Measurements from ENCODE around the gene LDLRAD4. TPM values are rescaled to one million over a fixed set of nuclear protein-coding genes. Genes with fewer than 3 reads are reported as not detected.

Gene LDLRAD4
- total RNA-seq, 4 donors from 2014 or later, result 14.0 to 36.9 (median 29.3) TPM

DNA sequence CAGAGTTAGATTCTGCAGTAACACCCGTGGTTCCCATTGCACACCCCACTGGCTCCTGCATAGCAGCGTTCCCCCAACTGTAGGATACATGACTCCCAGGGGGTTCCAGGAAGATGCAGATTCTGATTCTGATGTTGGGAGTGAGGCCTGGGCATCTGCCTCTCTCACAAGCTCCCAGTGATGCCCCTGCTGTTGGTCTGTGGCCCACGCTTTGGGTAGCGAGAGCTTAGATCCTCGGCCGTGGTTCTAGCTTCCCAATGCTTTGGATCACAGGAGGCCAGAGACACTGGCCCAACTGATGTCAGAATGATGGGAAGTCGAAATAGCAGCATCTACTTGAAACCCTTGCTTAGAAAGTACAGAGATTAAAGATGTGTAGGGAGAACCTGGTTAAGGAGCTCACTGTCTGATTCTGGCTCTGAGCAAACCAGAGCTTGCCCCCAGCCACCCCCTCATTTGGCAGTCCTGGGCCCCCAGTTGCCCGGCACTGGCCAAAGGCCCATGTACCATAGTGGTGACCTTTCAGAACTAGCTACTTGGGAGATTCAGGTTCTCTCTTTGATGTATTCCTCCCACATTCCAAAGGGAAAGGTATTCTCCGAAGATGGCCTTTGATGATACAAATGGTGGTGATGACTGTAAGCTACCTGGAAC is 310.3 kb downstream of the LDLRAD4 start:
- Histone ChIP-seq H3K27me3 (no peaks in the 10 kb centered on the region), H3K36me3 (no peaks in the 10 kb centered on the region), H3K9me3 (no peaks in the 10 kb centered on the region), H3K4me3 (no peak overlapping the region), H3K4me1 (peaks cover 0 to 5% (median 2%) of the 10 kb centered on the region in 4 donors), H3K27ac (no peak overlapping the region)
- TF ChIP-seq POLR2A (IDR thresholded peaks at IDR 0.05), result no peak
- TF ChIP-seq, protein P1, sequence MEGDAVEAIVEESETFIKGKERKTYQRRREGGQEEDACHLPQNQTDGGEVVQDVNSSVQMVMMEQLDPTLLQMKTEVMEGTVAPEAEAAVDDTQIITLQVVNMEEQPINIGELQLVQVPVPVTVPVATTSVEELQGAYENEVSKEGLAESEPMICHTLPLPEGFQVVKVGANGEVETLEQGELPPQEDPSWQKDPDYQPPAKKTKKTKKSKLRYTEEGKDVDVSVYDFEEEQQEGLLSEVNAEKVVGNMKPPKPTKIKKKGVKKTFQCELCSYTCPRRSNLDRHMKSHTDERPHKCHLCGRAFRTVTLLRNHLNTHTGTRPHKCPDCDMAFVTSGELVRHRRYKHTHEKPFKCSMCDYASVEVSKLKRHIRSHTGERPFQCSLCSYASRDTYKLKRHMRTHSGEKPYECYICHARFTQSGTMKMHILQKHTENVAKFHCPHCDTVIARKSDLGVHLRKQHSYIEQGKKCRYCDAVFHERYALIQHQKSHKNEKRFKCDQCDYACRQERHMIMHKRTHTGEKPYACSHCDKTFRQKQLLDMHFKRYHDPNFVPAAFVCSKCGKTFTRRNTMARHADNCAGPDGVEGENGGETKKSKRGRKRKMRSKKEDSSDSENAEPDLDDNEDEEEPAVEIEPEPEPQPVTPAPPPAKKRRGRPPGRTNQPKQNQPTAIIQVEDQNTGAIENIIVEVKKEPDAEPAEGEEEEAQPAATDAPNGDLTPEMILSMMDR (IDR thresholded peaks at IDR 0.05), result no peak
- no peak for TF ChIP-seq EP300 (IDR thresholded peaks at IDR 0.05)
- DNase-seq (ENCODE audit: low spot score in 2 of 2), result no peak
- WGBS, 2 donors, result 94 to 95% methylated on average over 9 of the region's 9 CpGs

DNA sequence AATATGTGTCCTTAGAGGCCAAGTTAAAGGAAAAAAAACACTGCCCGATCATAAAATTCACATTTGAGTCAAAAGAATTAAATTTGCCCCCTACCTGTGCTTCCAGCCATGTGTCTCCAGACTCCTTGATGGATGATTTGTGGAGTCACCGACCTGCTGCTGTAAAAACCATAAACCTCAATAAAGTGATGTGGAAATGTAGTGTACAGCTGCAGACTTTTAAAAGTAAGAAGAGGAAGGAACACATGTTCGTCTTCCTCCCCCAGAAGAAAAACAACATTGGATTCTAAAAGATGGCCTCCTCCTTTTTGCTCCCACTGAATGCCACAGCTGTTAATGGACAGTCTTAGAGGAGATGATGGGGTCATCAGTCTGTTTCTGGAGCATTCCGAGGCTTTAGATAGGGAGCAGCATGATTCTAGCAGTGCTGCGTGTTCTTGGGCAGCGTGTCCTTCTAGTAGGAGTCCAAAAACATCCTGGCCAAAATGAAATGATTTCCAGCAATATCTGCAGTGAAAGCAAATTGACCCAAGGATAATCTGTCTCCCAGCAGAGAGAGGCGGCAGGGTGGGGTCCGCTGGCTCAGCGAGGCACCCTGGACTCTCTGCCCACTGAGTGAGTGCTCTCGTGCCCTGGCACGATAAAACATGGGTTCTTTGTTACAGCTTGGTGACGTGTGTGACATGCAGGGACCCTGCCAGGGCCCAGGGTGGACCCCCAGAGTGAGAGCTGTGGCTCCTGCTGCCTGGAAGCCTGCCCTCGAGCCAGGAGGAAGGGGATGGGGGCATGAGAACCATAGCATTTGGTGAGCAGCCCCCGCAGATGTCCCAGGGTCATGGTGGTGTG is 311.7 kb downstream of the LDLRAD4 start:
- no peak for DNase-seq (ENCODE audit: low spot score in 2 of 2)
- Histone ChIP-seq H3K36me3 (no peaks in the 10 kb centered on the region), H3K4me3 (no peak overlapping the region), H3K27ac (peak overlapping the region in 3 of 4 donors; percentile 8 to 61 (median 50)), H3K4me1 (peaks cover 0 to 5% (median 2%) of the 10 kb centered on the region in 4 donors), H3K27me3 (no peaks in the 10 kb centered on the region), H3K9me3 (no peaks in the 10 kb centered on the region)
- TF ChIP-seq EP300 (IDR thresholded peaks at IDR 0.05), result no peak
- 67 to 75% methylated on average over 11 to 14 of the region's 14 CpGs for WGBS, 2 donors

DNA sequence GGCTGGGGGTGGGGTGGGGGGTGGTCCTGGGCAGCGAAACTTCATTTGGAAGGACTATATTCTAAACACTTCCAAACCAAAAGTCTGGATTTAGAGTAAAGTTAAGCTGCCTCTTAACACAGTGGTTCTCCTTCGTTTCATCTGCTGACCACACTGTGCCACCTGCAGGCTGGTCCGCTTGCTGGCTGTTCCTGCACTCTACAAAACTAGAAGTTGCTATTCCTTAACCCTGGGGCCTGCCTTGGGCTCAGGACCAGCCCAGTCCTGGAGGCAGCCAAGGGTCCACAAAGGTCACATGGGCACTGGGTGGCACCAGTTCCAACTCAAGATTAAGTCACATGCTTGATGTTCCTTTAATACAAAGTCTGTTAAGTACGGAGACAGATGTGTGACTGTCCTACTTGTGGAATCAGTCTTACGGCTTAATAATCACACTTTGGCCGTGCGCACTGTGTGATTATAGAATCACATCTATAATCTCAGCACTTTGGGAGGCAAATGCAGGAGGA is 312.4 kb downstream of the LDLRAD4 start:
- WGBS, 2 donors, result 68 to 70% methylated on average over 7 of the region's 7 CpGs
- H3K36me3 ChIP-seq, result no peaks in the 10 kb centered on the region
- H3K4me3 ChIP-seq, result no peak overlapping the region
- H3K27ac ChIP-seq, result peak overlapping the region in 3 of 4 donors; percentile 8 to 61 (median 50)
- H3K4me1 ChIP-seq, result peaks cover 0 to 5% (median 2%) of the 10 kb centered on the region in 4 donors
- DNase-seq (ENCODE audit: low spot score in 2 of 2), result peak; percentile 52 to 73
- H3K27me3 ChIP-seq, result no peaks in the 10 kb centered on the region
- no peak for TF ChIP-seq POLR2A (IDR thresholded peaks at IDR 0.05)
- peak in 1 of 2 donors; percentile 51 for TF ChIP-seq EP300 (IDR thresholded peaks at IDR 0.05)
- TF ChIP-seq, protein P1 (IDR thresholded peaks at IDR 0.05), result peak; percentile 27 to 51 (median 43)
- no peaks in the 10 kb centered on the region for H3K9me3 ChIP-seq

- Histone ChIP-seq H3K27ac (no peak overlapping the region), H3K36me3 (no peaks in the 10 kb centered on the region), H3K27me3 (no peaks in the 10 kb centered on the region), H3K9me3 (no peaks in the 10 kb centered on the region), H3K4me1 (peaks cover 0 to 5% (median 2%) of the 10 kb centered on the region in 4 donors), H3K4me3 (no peak overlapping the region)
- no peak for DNase-seq (ENCODE audit: low spot score in 2 of 2)
- no peak for TF ChIP-seq EP300 (IDR thresholded peaks at IDR 0.05)
- TF ChIP-seq, protein P1 (IDR thresholded peaks at IDR 0.05), result no peak
- TF ChIP-seq POLR2A (IDR thresholded peaks at IDR 0.05), result no peak
- 93 to 94% methylated on average over 17 of the region's 17 CpGs for WGBS, 2 donors
Observed at GRCh38 chr18:13531681-13532325, 313.2 kb downstream of the LDLRAD4 start.

- Histone ChIP-seq H3K4me1 (peaks cover 0 to 5% (median 2%) of the 10 kb centered on the region in 4 donors), H3K9me3 (no peaks in the 10 kb centered on the region), H3K27ac (no peak overlapping the region), H3K27me3 (no peaks in the 10 kb centered on the region), H3K36me3 (no peaks in the 10 kb centered on the region), H3K4me3 (no peak overlapping the region)
- DNase-seq (ENCODE audit: low spot score in 2 of 2), result no peak
- WGBS, 2 donors, result 51 to 54% methylated on average over 14 of the region's 14 CpGs
- TF ChIP-seq, protein P1 (IDR thresholded peaks at IDR 0.05), result no peak
- TF ChIP-seq POLR2A (IDR thresholded peaks at IDR 0.05) (no peak), EP300 (IDR thresholded peaks at IDR 0.05) (no peak)
Observed at GRCh38 chr18:13532406-13533075, 314.0 kb downstream of the LDLRAD4 start.

Data from tibial nerve (tissue), 4 donors.